Ascending aorta (tissue), 2 donors: Measurements from ENCODE around the gene GSDME. TPM values are rescaled to one million over a fixed set of nuclear protein-coding genes. Genes with fewer than 3 reads are reported as not detected.
A peak's percentile ranks its signal among the peaks of the same experiment; 100 is the strongest.

Experiments
- DNase-seq, 2 donors: peaks; one replicate each; pipeline ENCODE4 v3.0.0-alpha.2; 2019; ENCODE audit warnings: low spot score in 2 of 2
- H3K27ac ChIP-seq, 2 donors: fragments of 200-600 bp; sonication (generic); one replicate each; pipeline ENCODE4 v1.5.1; 2016 to 2017; ENCODE audit warnings: mild to moderate bottlenecking in 1 of 2
- H3K27me3 ChIP-seq: fragments of 200-600 bp; sonication (generic); one replicate; pipeline ENCODE4 v1.5.1; 2017
- H3K36me3 ChIP-seq, 2 donors: fragments of 200-600 bp; sonication (generic); one replicate each; pipeline ENCODE4 v1.5.1; 2016
- H3K4me1 ChIP-seq, 2 donors: fragments of 200-600 bp; sonication (generic); one replicate each; pipeline ENCODE4 v1.5.1; 2016 to 2017; ENCODE audit warnings: mild to moderate bottlenecking in 1 of 2
- H3K4me3 ChIP-seq, 2 donors: fragments of 200-600 bp; sonication (generic); one replicate each; pipeline ENCODE4 v1.5.1; 2016 to 2017; ENCODE audit warnings: mild to moderate bottlenecking in 1 of 2
- H3K9me3 ChIP-seq, 2 donors: fragments of 200-600 bp; sonication (generic); one replicate each; pipeline ENCODE4 v1.5.1; 2016
- intact Hi-C: fragments of 100-400 bp; cut with DNase I; formaldehyde crosslinking; loops from one replicate; pipeline ENCODE4 v1.15.1; 2023
- total RNA-seq: library from RNA; depleted of rRNA; stranded (reverse); fragments of >200 nt; gene quantifications from one replicate; pipeline ENCODE4 v1.1.0, GENCODE V29; 2016
- TF ChIP-seq, protein P1 (sequence below), 3 experiments: fragments of 200-600 bp in 2 of 3; fragments of 450-650 bp in 1 of 3; sonication (generic) in 2 of 3; IDR thresholded peaks; one replicate each; pipeline ENCODE4 v1.5.1; 2016 to 2019; ENCODE audit warnings: antibody characterized with exemption in 3 of 3, mild to moderate bottlenecking in 1 of 3, moderate library complexity in 1 of 3

GSDME gene
- total RNA-seq, 1 donor from 2014 or later, result 14.9 TPM

DNA sequence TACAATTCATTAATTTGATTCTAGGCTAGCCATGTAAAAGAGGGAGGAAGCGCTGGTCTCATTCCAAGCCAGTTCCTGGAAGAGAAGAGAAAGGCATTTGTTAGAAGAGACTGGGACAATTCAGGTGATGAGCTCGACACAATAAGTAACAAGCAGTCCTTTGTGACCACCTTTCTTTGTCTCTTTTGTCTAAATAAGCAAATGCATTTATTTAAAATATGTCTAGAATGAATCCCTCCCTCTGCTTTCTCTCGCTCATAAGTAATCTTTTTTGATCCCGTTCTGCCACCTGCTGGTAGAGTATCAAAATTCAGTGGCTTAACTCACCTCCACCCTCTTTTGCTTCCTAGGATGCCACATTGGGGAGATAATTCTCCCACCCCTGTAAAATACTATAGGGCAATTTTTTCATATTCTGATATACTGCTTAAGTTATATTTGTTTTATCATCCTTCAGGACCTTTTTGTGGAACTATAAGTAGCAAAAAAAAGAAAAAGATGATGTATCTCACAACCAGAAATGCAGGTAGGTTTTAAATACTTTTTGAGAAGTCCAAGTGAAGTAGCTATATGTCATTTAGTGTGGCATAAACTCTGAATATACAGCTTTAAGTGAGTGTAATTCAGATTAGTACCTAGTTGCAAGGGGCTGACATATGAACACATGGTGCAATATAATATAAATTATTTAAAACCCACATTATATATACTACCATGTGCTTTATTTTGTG, 91.5 kb downstream of the GSDME start:
- Histone ChIP-seq H3K27me3 (no peaks in the 10 kb centered on the region), H3K36me3 (no peaks in the 10 kb centered on the region), H3K4me1 (no peaks in the 10 kb centered on the region), H3K27ac (no peak overlapping the region), H3K9me3 (no peaks in the 10 kb centered on the region), H3K4me3 (no peak overlapping the region)
- no peak for DNase-seq
- TF ChIP-seq, protein P1, sequence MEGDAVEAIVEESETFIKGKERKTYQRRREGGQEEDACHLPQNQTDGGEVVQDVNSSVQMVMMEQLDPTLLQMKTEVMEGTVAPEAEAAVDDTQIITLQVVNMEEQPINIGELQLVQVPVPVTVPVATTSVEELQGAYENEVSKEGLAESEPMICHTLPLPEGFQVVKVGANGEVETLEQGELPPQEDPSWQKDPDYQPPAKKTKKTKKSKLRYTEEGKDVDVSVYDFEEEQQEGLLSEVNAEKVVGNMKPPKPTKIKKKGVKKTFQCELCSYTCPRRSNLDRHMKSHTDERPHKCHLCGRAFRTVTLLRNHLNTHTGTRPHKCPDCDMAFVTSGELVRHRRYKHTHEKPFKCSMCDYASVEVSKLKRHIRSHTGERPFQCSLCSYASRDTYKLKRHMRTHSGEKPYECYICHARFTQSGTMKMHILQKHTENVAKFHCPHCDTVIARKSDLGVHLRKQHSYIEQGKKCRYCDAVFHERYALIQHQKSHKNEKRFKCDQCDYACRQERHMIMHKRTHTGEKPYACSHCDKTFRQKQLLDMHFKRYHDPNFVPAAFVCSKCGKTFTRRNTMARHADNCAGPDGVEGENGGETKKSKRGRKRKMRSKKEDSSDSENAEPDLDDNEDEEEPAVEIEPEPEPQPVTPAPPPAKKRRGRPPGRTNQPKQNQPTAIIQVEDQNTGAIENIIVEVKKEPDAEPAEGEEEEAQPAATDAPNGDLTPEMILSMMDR (IDR thresholded peaks at IDR 0.05), result peak; percentile 36 to 71 (median 52)
- intact Hi-C loops, result loop anchor here (1.0 to 2.0 kb wide), 3 partner anchors 89 to 375 kb away; no protein-coding TSS in a partner anchor

DNA sequence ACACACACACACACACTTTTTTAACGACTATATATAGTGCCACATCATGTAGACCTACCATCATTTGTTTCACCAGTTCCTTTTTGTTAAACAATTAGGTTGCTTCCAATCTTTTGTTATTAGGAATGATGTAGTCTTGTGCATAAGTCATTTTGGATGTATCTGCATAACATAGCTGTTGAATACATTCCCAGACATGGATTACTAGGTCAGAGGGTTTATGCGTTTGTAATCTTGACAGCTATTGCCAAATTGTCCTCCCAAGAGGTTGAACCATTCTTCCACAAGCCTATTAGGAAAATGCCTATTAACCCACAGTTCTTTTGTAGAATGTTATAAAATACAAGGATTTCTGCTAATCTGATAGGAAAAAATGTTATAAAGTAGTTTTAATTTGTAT, 96.7 kb downstream of the GSDME start:
- TF ChIP-seq, protein P1 (IDR thresholded peaks at IDR 0.05), result no peak
- intact Hi-C loops, result no loop called here
- H3K4me1 ChIP-seq, result no peaks in the 10 kb centered on the region
- no peaks in the 10 kb centered on the region for H3K27me3 ChIP-seq
- no peak for DNase-seq
- no peak overlapping the region for H3K4me3 ChIP-seq
- no peak overlapping the region for H3K27ac ChIP-seq
- H3K36me3 ChIP-seq, result no peaks in the 10 kb centered on the region
- no peaks in the 10 kb centered on the region for H3K9me3 ChIP-seq

DNA sequence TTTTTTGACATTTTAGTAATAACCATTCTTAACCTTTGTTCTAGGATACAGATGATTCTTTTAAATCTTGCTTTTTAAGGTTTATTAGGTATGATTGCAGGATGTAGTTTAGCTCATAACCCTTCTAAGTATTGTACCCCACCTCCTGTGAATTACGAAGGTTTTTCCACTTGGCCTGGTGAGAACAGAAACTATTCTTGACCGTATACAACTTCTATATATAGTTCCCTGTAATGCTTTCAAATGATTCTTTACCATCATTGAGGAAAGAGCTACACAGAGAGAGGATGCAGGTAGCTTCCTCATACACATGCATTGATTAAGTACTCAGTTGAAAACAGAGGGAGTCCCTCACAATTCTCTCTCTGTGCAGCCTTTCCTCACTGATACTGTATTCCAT, 97.8 kb downstream of the GSDME start:
- no peak overlapping the region for H3K27ac ChIP-seq
- no peaks in the 10 kb centered on the region for H3K9me3 ChIP-seq
- no peak for DNase-seq
- intact Hi-C loops, result no loop called here
- TF ChIP-seq, protein P1 (IDR thresholded peaks at IDR 0.05), result no peak
- no peak overlapping the region for H3K4me3 ChIP-seq
- H3K36me3 ChIP-seq, result no peaks in the 10 kb centered on the region
- H3K4me1 ChIP-seq, result no peaks in the 10 kb centered on the region
- H3K27me3 ChIP-seq, result no peaks in the 10 kb centered on the region

DNA sequence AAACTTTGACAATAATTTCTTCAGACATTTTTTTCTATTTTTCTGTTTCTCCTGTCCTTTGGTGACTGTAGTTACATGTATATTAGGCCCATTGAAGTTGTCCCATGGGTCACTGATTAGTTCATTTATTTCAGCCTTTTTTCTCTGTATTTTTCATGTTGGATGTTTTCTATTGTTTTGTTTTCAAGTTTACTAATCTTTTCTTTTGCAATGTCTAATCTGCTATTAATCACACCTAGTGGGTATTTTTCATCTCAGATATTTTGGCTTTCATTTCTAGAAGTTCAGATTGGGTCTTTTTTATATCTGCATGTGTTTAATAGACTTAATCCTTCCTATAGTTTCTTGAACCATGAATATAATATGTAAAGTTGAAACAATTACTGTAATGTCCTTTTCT, 99.3 kb downstream of the GSDME start:
- intact Hi-C loops, result no loop called here

DNA sequence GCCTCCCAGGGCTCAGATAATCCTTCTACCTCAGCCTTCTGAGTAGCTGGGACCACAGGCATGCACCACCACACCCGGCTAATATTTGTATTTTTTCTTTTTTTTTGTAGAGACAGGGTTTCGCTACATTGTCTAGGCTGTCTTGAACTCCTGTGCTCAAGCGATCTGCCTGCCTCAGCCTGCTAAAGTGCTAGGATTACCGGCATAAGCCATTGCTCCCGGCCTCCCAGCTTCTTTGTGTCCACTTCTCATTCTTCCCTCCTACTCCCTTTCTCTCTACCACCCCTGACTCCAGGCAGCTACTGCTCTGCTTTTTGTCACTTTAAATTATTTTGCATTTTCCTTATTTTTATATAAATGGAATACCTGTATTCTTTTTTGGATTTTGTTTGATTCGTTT, 100.7 kb downstream of the GSDME start:
- no peak for DNase-seq
- intact Hi-C loops, result no loop called here
- Histone ChIP-seq H3K4me1 (peaks cover 0 to 2% of the 10 kb centered on the region in 2 donors), H3K36me3 (no peaks in the 10 kb centered on the region), H3K27ac (no peak overlapping the region), H3K9me3 (no peaks in the 10 kb centered on the region), H3K4me3 (no peak overlapping the region), H3K27me3 (no peaks in the 10 kb centered on the region)
- TF ChIP-seq, protein P1 (IDR thresholded peaks at IDR 0.05), result no peak

More for the DNA sequence above, 99.3 kb downstream of the GSDME start:
- TF ChIP-seq, protein P1 (IDR thresholded peaks at IDR 0.05), result no peak
- Histone ChIP-seq H3K9me3 (no peaks in the 10 kb centered on the region), H3K27ac (no peak overlapping the region), H3K27me3 (no peaks in the 10 kb centered on the region), H3K4me1 (peaks cover 0 to 2% of the 10 kb centered on the region in 2 donors), H3K4me3 (no peak overlapping the region), H3K36me3 (no peaks in the 10 kb centered on the region)
- no peak for DNase-seq
